ENCODE results near the gene AMN.
A peak's percentile ranks its signal among the peaks of the same experiment; 100 is the strongest.
"Not testable (repeated sequence)": the region's sequence is repeated elsewhere in the genome, so short reads cannot be mapped to it uniquely, and the experiment has no call there.

AMN gene

DNA sequence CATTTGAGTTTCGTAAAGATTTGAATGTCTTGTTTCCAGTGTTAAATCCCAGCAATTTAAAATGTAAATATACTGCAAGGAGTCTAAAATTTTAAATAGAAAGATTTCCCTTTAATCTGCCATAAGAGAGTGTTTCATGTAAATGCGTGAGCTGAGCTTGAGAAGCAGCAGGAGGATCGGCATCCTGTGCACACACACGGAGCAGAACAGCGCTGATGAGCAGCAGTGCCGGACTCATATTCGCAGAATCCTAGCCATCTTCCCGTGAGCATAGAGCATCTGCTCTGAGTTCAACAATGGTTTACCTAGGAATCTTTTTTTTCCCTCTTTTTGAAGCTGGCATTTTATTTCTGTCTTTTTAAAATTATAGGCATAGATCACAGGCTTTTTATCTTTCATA is 29.8 kb upstream of the AMN start:
- DNase-seq (ENCODE audit: low spot score in 2 of 2): no peak

DNA sequence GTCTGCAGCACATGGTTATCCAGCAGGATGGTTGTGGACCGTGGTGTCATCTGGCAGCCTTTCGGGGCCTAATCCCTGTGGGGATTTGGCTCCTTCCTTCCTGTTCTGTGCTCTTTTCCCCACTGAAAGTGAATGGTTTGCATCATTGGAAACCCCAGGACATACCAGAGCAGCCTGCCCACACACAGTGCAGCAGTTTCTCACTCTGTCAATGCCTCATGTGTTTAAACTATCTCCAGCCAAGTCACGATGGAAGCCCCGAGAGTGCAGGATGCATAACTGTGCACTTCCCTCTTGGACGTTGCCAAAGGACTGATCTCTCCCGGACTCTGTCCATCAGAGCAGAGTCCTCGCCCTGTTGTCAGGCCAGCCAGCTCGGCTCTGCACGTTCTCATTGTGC is 29.0 kb upstream of the AMN start:
- ATAC-seq: no peak
- DNase-seq (ENCODE audit: low spot score in 2 of 2): no peak
- H3K27ac Mint-ChIP-seq: no peak overlapping the region
- H3K36me3 Mint-ChIP-seq: peaks cover 81% of the 10 kb centered on the region
- no peak overlapping the region for H3K4me3 Mint-ChIP-seq
- H3K9me3 Mint-ChIP-seq: no peaks in the 10 kb centered on the region
- H3K4me1 Mint-ChIP-seq: peaks cover 2% of the 10 kb centered on the region

More for the DNA sequence above, 29.8 kb upstream of the AMN start:
- H3K9me3 Mint-ChIP-seq: no peaks in the 10 kb centered on the region
- H3K36me3 Mint-ChIP-seq: peaks cover 73% of the 10 kb centered on the region
- no peak overlapping the region for H3K4me3 Mint-ChIP-seq
- H3K4me1 Mint-ChIP-seq: no peaks in the 10 kb centered on the region
- no peak for ATAC-seq
- no peak overlapping the region for H3K27ac Mint-ChIP-seq

DNA sequence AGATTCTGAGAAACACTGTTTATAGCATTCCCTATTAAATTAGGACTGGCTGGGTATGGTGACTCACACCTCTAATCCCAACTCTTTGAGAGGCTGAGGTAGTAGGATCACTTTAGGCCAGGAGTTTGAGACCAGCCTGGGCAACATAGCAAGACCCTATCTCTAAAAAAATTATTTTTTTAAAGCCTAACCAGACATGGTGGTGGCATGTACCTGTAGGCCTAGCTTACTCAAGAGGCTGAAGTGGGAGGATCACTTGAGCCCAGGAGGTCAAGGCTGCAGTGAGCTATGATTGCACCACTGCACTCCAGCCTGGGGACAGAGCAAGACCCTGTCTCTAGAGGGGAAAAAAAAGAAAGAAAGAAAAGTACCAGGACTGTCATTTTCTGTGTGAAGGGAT is 25.7 kb upstream of the AMN start:
- not testable (repeated sequence) for ATAC-seq; DNase-seq (ENCODE audit: low spot score in 2 of 2); H3K9me3 Mint-ChIP-seq; H3K27ac Mint-ChIP-seq; H3K4me3 Mint-ChIP-seq
- Mint-ChIP-seq H3K36me3 (peaks cover 100% of the 10 kb centered on the region), H3K4me1 (peaks cover 24% of the 10 kb centered on the region)

DNA sequence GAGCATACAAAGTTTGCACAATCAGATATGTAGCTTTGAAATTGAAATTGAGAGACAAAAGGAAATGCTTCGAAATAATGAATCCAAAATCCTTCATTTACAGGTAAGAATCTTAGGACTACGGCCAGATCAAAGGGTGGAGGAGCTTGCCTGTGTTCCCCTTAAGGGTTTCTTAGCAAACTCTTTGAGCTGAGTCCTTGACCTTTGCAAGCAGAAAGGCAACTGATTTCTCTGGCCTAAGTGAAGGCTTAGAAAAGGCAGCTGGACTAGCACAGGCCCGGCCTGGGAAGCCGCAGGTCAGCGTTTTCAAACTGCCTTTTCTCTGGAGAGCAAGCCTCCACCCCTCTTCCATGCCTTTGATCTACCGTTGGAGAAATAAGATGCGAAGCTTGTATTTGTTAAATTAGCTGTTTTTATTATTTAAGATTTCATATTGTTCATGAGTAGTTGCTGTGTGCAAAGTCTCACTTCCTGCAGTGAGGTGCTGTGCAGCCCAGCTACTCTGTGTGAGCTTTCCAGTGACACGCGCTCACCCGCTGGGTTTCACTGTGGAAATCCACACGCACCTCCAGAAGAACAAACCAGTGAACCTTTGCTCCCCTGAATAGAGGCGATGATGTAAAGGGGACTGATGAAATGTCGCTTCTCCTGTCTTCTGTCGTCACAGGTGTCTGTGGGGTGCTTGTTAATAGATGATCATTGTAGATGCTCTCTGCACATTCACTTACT is 25.0 kb upstream of the AMN start:
- ATAC-seq (no peak), DNase-seq (ENCODE audit: low spot score in 2 of 2) (no peak)
- H3K36me3 Mint-ChIP-seq: peaks cover 100% of the 10 kb centered on the region
- peaks cover 29% of the 10 kb centered on the region for H3K4me1 Mint-ChIP-seq
- H3K4me3 Mint-ChIP-seq: no peak overlapping the region
- peak overlapping the region; percentile 10 for H3K27ac Mint-ChIP-seq
- H3K9me3 Mint-ChIP-seq: no peaks in the 10 kb centered on the region

DNA sequence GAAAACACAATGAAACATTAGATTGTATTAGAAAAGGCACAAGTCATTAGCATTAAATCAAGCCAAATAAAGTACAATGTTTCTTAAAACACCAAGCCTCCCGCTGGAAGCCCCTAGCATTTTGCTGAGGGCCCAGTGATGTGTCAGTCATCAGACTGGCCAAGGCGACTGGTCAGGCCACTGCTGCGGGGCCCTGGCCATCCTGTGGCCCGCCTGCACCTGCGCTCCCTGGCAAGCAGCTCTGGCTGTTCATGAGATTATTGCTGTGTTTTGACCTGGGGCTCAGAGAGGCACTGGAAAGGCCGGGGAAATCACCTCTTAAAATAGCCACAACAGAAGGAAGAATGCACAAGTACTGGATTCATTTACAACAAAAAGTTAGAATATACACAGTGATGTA is 24.2 kb upstream of the AMN start:
- Mint-ChIP-seq H3K36me3 (peaks cover 100% of the 10 kb centered on the region), H3K4me3 (no peak overlapping the region), H3K9me3 (no peaks in the 10 kb centered on the region), H3K27ac (no peak overlapping the region), H3K4me1 (peaks cover 37% of the 10 kb centered on the region)
- DNase-seq (ENCODE audit: low spot score in 2 of 2) (no peak), ATAC-seq (no peak)

DNA sequence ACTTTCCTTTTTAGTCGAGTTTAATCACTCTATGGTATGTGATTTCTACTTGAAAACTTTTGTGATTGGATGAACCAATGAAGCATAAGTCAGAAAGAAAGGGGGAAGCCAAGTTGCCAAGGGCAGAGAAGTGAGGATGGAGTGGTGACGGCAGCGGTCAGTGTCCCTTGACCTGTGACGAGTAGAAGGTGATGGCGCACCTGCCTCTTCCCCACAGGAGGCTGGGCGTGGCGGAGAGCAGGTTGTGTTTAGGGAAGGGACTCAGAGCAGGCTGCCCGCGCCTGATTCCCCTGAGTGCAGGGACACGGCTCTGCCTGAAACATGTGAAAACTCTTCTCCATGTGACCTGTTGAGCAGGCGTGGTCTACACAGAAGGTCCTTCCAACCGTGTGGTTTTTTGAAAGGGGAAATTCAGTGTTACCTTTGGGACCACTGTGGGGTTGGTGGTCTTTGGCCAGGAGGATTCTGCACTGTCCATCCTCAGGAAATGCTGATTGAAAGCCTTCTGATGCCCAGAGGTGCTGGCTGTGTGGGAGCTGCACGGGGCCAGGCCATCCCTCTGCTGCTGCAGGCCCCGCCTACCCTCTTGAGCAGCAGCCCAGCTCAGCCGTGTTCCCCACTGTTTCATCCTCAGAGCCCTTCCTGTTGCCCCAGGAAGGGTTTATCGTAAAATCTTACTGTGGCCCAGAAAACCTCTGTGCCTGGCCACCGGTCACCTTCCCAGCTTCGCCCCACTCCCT is 23.5 kb upstream of the AMN start:
- Mint-ChIP-seq H3K4me1 (peaks cover 44% of the 10 kb centered on the region), H3K36me3 (peaks cover 100% of the 10 kb centered on the region), H3K4me3 (no peak overlapping the region), H3K27ac (peak overlapping the region; percentile 79), H3K9me3 (no peaks in the 10 kb centered on the region)
- ATAC-seq (peak; percentile 14), DNase-seq (ENCODE audit: low spot score in 2 of 2) (no peak)

DNA sequence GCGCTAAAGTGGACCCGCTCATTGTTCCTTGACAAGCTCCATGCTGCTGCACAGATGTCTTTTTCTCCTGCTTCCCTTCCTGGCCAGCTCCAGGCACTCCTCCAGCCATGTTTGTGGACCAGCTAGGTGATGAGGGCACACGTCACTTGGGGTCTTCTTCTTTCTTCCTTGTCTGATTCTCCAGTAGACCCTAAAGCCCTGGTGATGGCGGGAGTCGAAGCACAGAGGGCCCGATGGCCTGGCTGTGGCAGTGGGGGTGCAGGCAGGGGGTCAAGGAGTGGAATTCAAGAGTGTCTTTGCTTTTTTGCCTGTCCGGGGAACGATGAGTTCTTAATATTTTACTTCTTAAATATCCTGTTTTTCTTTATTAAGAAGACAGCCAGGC is 23.0 kb upstream of the AMN start:
- DNase-seq (ENCODE audit: low spot score in 2 of 2): no peak
- Mint-ChIP-seq H3K9me3 (no peaks in the 10 kb centered on the region), H3K4me1 (peaks cover 44% of the 10 kb centered on the region), H3K27ac (peak overlapping the region; percentile 79), H3K36me3 (peaks cover 100% of the 10 kb centered on the region), H3K4me3 (no peak overlapping the region)
- no peak for ATAC-seq

DNA sequence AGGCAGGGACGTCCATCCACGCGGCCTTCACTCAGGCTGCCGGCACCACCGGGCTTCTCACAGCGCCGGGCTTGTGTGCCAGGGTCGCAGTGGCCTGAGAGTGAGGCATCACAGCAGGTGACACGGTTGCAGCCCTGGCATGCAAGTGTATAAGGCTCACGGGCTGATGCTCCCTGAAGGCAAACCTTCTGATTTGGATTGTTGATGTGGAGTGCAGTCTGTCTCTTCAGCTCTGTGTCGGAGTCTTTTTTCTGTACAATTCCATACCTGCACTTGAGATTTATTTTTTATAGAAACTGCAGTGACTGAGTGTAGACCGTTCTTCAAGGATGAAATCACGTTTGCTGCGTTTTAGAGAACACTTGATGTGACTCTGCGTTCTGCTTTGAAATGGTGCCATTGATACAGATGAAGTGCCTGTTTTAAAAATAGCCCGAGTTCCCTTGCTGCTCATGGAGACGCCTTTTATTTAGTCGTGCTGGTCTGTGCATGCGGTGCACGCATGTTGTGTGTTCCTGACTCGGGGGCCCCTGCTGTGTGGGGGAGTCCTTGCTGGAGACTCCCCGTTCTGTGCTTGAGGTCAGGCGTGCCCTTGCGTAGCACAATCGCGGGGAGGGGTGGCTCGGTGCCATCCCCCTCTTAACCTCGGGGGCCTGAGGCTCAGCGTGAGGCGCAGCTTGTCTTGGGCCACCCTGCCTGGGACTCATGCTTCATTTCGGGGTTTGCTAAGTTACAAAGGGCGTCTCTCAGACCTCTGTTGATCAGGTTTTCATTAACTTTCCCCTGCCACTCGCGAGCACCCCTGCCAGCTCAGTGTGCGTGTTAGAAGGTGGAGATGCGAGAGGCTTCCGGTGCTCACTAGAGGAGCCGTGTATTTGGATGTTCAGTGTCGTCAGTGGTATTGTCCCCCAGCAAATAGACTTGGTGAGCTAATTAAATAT is 21.6 kb upstream of the AMN start:
- Mint-ChIP-seq H3K27ac (peak overlapping the region; percentile 53), H3K4me3 (no peak overlapping the region), H3K4me1 (peaks cover 44% of the 10 kb centered on the region), H3K9me3 (no peaks in the 10 kb centered on the region), H3K36me3 (peaks cover 100% of the 10 kb centered on the region)
- ATAC-seq (no peak), DNase-seq (ENCODE audit: low spot score in 2 of 2) (no peak)

DNA sequence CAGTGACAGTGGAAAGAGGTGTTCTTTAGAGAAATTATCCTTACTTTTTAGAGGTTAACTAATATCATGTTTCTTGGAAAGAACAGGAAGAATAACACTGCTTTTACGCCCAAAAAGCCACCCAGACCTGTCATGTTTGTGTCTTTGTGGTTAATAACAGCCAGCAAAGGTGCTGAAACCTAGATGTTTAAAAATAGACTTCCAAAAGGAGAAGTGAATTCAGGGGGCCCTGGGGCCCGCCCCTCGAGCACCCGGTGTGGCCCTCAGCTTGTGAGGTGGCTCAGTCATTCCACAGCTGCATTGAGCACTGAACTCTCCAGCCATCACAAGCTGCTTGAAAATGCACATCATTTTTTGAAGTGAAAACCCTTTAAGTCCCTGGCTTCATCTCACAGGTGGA is 20.8 kb upstream of the AMN start:
- H3K36me3 Mint-ChIP-seq: peaks cover 100% of the 10 kb centered on the region
- no peak for DNase-seq (ENCODE audit: low spot score in 2 of 2)
- peak; percentile 53 for ATAC-seq
- H3K4me3 Mint-ChIP-seq: no peak overlapping the region
- peak overlapping the region; percentile 53 for H3K27ac Mint-ChIP-seq
- no peaks in the 10 kb centered on the region for H3K9me3 Mint-ChIP-seq
- peaks cover 44% of the 10 kb centered on the region for H3K4me1 Mint-ChIP-seq

DNA sequence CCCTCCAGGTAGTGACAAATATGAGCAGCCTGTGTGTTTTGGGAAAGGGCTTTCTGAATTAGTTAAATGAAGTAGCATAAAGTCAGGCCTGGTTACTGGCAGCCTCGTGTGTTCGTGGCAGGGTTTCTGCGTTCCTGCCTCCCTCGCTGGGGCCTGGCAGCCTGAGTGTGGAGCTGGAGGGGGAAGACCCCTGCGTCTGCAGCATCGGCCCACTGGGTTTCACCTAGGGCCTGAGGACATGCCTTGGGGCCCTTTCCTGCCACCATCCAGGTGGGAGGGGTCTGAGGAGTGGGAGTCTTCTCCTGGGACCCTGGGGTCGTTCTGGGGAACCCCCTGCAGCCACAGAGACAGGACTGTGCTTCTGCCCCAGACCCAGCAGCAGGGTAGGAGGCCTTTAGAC is 20.4 kb upstream of the AMN start:
- H3K4me3 Mint-ChIP-seq: no peak overlapping the region
- H3K9me3 Mint-ChIP-seq: no peaks in the 10 kb centered on the region

DNA sequence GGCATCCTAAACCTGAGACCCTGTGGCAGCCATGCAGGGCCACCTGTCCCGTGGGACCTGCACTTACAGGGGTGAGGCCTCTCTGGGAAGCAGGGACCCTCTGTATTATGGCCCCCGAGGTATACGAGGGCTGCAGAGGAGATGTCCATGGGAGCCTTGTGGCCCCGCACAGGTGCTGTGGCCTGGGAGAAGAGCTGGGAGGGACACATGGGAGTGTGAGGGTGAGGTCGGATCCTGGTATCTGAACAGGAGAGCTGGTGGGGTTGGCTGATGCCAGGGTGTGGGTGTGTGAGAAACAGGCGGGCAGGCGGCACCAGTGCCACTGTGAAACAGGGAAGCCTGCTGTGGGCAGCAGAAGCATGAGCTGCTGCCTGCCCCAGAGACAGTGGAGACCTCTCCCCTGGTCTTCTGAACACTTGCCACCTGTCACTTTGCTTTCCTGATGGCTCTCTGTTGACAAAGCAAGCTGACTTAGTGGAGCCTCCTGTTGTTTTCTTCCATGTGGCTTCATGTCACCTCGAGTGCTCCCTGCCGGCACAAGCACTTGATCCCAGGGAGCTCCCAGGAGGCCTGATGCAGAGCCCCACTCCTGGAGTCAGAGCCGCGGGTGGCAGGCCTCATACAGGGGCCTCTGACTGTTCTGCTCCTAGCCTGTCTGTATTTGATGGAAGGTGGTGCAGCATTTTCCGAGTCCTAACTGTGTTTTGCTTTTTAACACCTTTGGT is 19.8 kb upstream of the AMN start:
- H3K9me3 Mint-ChIP-seq: no peaks in the 10 kb centered on the region
- H3K36me3 Mint-ChIP-seq: peaks cover 100% of the 10 kb centered on the region
- DNase-seq (ENCODE audit: low spot score in 2 of 2) (no peak), ATAC-seq (no peak)
- no peak overlapping the region for H3K4me3 Mint-ChIP-seq
- peak overlapping the region; percentile 86 for H3K27ac Mint-ChIP-seq
- peaks cover 45% of the 10 kb centered on the region for H3K4me1 Mint-ChIP-seq

More for the DNA sequence above, 20.4 kb upstream of the AMN start:
- ATAC-seq: no peak
- DNase-seq (ENCODE audit: low spot score in 2 of 2): no peak
- Mint-ChIP-seq H3K27ac (peak overlapping the region; percentile 86), H3K36me3 (peaks cover 100% of the 10 kb centered on the region), H3K4me1 (peaks cover 44% of the 10 kb centered on the region)

DNA sequence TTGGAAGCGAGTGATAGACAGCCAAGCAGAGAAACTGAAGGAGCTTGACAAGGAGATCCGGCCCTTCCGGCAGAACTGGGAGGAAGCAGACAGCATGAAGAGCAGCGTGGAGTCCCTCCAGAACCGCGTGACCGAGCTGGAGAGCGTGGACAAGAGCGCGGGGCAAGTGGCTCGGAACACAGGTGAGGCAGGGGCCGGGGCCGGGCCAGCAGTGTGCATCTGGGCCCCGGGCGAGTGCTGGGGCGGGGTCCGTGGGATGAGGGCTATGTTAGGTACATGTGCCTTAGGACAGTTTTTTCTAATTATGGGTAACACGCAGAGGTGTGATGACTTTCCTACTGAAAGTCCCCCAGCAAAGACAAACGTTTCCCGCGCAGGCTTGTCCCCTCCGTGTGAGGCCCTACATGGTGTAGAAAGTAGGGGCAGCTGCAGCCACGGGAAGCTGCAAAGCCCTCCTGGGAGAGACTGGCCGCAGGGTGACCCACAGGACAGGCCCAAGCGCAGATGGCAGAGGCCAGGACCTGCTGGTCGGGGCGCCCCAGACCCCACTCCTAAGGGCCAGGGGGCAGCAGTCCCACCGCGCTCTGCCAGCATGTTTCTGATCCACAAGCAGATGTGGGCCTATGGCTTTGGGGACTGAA is 19.1 kb upstream of the AMN start:
- ATAC-seq: no peak
- Mint-ChIP-seq H3K9me3 (no peaks in the 10 kb centered on the region), H3K27ac (peak overlapping the region; percentile 86), H3K4me3 (no peak overlapping the region), H3K4me1 (peaks cover 47% of the 10 kb centered on the region), H3K36me3 (peaks cover 100% of the 10 kb centered on the region)
- no peak for DNase-seq (ENCODE audit: low spot score in 2 of 2)

DNA sequence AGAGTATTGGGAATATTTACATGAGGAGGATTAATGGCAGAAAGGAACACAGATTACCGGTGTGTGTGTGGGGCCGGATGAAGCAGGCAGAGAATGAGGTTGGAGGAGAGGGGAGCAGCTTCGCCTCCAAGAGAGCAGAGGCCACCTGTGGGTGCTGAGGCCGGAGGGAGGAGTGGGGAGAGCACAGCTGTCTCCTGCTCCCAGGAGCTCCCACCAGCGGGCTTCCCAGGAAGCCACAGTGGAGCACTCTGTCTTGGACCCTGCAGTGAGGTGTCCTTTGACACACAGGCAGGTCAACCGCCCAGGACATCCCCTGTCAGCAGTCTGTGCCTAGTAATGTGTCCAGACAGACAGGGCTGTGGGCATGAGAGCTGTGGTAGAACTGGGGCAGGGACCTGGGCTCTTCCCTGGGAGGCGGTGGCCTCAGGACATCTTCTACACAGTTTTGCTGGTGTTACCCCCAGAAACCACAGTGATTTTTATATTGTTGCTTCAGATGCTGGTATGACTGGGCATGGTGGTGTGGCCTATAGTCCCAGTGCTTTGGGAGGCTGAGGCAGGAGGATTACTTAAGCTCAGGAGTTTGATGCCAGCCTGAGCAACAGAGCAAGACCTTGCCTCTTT is 18.5 kb upstream of the AMN start:
- ATAC-seq: peak; percentile 47
- no peak for DNase-seq (ENCODE audit: low spot score in 2 of 2)
- Mint-ChIP-seq H3K4me3 (no peak overlapping the region), H3K27ac (peak overlapping the region; percentile 86), H3K36me3 (peaks cover 99% of the 10 kb centered on the region), H3K4me1 (peaks cover 42% of the 10 kb centered on the region), H3K9me3 (no peaks in the 10 kb centered on the region)

Measured in stimulated activated effector memory CD8-positive, alpha-beta T cell treated with anti-CD3 and anti-CD28 coated beads, Interleukin-12 subunit alpha, Interleukin-12 subunit beta, amount 100 ng/mL, for 72 hours (primary cell).